ENCODE data around the gene EMID1.

EMID1 gene

DNA sequence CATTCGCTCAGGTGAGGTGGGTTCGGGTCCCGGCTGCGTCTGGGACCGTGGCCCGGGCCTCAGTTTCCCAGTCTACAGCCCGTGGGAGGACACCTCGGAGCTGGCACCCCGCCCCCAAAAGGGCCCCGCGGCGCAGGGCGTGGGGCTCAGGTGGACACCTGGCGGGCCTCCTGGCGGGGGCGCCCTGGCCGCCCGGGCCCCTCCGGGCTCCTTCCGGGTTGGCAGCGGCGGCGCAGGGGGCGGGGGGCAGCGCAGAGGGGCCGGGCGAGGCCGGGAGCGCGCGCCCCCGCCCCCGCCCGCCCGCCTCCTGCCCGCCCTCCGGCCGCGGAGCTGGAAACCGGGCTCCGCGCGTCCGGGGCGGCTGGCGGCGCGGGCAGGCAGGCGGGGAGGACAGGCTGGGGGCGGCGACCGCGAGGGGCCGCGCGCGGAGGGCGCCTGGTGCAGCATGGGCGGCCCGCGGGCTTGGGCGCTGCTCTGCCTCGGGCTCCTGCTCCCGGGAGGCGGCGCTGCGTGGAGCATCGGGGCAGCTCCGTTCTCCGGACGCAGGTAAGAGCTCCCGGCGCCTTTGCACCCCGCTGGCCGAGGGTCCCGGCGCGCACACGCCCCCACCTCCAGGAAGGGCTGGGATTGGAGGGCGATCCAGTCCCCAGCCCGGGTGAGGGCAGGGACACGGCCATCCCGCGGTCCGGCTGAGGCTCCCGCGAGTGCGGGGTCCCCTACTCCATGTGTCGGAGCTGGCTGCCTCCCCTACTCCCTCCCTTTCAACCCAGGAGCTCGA lies at the start of gene EMID1:
Gene EMID1, plus strand, starts transcription at position 303 of the 778 bp plus-strand sequence. Its CDS starts 143 bp downstream, at position 446.
- peak; percentile 59 for DNase-seq

DNA sequence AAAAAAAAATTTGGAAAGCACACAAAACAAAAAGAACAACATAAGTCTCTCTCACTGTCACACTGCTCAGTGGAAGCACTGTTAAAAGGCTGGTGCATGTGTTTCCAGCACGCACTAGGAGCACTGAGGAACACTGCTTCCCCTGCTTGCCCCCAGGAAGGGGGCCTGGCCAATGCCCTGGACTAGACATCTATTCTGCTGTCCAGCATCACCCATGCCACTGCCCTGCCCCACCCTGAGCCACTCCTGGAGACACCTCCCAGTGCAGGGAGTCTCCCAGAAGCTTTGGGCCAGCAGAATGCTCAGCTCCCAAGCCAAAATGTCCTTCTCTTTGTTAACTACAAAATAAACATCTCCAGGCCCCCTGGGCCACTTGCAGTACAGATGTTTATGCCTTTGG lies 49.7 kb upstream of the EMID1 start:
- no peak for DNase-seq

DNA sequence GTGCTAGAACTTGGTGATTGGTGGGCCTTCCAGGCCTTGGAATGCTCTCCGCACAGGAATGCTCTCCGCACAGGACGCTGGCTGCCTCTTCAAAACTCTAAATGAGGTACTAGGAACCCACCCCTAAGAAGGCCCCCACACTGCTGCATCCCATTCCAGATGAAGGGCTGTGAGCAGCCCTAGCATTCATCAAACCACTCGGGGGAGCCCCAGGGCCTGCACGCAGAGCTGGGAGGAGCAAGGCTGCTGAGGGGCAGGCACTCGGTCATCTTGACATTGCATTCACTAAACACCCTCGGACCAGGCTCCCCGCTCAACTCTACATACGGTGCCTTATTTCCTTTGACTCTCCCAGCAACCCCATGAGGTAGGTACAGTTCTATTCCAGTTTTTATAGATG lies 49.2 kb upstream of the EMID1 start:
- no peak for DNase-seq

DNA sequence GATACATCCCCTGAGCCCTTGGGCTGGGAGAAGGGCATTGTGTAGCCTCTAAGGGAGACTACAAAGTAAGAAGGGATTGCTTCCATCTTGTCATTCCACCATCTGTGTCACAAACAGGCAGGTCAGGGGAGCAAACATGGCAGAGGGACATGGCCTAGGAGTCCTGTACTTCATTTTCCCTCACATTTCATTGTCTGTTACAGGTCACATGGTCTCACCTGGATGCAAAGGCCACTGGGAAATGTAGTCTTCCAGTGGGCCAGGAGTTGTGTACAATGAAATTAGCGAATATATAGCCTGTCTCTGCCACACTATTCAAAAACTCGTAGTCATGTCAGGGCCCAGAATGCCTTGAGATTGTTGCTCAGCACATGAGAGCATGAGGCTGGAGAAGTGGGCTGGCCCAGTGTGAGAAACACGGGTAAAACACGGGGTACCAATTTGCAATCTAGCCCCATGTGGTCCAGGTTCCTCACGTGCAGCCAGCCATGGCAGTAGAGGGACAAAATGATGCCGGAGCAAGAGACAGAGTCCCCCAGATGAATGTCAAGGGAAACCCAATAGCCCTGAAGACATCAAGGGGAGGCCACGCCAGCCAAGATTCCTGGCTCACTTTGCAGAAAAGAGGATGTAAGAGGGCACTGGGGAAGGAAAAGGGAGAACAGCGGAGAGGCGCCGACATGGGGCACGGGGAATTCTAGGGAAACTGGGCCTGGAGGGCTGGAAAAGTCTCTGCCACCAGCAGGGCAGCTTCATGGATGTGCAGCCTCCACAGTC lies 47.7 kb upstream of the EMID1 start:
- DNase-seq = peak; percentile 8

DNA sequence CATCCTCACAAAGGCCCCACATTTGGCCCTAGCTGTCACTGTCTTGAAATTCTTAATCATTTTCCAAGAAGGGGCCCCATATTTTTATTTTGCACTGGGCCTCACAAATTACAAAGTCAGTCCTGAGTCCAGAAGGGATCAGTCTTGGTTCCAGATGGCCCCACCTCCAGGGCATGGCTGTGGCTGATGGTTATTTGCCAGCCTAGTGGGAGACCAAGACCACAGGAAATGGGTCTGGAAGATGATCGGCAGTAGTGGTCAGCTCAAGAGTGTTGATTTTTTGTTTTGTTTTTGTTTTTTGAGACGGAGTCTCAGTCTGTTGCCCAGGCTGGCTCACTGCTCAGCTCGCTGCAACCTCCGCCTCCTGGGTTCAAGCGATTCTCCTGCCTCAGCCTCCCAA lies 47.1 kb upstream of the EMID1 start:
- DNase-seq = no peak

DNA sequence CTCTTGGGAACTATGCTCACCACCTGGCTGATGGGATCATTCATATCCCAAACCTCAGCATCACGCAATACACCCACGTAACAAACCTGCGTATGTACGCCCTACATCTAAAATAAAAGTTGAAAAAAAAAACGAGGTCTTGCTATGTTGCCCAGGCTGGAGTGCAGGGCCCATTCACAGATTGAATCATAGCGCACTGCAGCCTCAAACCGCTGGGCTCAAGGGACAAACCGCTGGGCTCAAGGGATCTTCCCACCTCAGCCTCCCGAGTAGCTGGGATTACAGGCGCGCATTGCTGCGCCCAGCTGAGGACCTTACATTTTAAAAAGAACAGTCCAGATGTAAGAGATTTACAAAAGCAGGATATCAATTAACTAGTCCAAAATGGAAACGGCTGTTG lies 41.9 kb upstream of the EMID1 start:
- DNase-seq = no peak

DNA sequence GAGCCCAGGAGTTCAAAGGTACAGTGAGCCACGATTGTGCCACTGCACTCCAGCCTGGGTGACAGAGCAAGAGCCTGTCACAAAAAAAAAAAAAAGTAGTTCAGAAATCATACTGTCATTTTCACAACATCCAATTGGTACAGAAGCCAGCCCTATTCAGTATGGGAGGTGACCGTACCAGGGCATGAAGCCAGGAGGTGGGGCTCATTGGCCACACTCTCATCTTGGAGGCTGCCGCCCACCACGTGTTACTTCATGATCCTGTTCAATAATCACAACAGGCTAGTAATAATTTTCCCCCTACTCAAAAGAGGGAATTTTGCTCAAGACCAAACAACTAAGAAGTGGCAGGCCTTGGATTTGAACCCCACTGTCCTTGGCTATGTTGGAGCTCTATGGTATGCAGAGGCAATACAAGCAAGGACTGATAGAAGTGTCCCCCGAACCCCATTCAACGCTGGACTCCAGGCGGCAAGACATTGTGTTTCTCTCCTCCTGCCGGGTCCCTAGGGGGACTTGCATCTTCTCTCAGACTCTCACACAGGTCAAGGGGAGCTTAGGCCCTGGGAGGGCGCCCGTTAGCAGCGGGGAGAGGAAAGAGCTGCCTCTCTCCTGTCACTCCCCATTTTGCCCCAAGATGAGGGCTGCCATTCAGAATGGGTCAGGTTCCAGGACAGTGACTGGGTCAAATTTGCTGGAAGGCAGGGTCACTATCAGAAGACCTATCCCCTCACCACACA lies 40.2 kb upstream of the EMID1 start:
- no peak for DNase-seq

DNA sequence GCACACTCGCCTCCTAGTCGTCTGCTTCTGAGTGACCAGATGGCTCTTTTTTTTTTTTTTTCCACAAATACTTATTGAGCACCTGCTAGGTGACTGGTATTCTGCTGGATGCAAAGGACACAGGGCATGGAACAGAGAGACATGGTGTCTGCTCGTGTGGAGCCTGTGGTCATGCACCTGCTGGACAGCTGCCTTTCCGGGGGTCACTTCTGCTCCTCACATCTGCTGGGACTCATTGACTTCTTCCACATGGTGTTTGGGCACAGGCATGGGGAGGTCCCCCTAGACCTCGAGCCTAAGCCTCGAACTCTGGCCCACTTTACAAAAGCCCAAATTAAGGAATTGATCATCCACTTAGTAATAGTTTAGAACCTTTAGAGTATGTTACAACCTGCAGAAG lies 39.5 kb upstream of the EMID1 start:
- DNase-seq = no peak

DNA sequence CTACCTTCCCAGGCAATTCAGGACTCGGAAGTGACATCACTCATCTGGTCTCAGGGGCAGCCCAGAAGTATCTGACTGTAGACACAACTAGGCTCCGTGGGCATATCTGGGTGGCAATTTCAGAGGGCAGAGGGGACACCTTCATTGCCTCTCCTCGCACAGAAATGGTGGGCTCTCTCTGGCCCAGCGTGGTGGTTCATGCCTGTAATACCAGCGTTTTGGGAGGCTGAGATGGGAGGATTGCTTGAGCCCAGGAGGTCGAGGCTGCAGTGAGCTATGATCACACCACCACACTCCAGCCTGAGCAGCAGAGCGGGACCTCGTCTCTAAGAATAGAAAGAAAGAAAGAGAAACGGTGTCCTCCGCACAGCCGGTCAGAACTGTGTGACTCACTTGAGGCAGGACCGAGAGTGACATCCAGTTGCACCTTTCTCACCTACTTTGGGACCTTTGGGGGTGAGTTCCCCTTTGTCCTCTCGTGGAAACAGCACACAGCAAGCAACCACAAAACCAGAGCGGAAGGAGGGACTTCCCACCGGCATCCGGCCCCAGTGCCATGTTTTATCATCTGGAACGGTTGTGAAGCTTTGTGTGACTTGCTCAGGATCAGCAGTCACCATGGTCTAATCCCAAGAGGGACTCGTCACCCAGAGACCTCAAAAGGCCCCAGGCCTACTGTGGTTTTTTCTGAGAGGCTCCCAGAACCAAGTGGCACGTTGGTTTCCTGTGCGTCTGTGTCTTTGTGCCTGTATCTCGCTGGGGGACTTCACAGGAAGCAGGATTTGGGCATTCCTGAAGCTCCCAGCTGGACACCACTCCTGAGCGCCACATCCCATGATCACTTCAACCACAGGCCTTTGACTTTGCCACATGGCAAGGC lies 38.4 kb upstream of the EMID1 start:
- DNase-seq = no peak

DNA sequence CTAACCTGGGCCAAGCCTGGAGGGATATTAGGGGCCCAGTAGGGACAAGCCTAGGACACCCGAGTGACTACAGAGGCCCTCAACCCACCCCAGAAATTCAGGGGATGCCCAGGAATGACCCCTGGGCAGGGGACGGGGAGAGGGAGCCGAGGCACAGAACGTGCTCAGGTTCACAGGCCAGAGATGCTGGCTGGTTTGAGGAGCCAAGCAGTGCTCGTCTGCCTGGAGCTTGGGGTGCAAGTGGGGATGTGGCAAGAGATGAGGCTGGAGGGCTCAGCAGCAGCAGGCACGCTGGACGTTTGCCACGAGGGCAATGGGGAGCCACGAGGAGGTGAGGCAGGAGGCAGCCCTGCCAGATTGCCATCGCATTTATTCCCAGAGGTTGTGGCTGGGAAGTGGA lies 34.0 kb upstream of the EMID1 start:
- no peak for DNase-seq

DNA sequence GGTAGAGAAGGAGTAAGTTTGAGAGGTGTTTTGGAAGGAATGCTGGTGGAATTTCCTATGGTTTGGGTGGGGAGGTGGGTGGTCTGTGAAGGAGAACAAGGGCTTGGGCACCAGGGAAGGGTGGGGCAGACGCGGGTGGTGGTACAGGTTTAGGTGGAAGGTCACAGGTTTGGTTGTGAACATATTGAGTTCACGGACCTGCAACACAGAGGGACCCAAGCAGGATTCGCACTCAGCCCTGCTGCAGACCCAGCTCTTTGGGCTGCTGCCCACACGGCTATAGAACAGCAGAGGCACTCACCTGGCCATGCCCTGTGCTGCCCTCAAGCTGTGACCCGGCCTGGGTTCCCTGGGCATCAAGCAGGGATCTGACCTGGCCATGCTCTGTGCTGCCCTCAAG lies 33.5 kb upstream of the EMID1 start:
- DNase-seq = no peak

DNA sequence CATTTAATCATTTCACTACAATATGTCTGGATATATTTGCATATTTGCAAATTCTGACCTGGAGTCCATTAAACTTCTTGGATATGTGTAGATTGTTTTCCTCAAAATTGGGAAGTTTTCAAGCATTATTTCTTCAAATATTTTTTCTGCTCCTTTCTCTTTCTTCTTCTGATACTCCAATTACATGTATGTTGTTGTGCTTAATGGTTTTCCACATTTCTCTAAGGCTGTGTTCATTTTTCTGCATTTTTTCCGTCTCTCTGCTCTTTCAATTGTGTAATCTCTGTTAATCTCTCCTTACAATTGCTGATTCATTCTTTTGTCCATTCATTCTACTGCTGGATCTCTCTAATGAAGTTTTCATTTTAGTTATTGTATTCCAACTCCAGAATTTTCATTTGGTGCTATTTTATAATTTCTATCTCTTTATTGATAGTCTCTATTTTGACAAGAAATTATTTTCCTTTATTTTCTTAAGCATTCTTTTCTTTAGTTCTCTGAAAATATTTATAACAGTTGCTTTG lies 30.3 kb upstream of the EMID1 start:
- no peak for DNase-seq

DNA sequence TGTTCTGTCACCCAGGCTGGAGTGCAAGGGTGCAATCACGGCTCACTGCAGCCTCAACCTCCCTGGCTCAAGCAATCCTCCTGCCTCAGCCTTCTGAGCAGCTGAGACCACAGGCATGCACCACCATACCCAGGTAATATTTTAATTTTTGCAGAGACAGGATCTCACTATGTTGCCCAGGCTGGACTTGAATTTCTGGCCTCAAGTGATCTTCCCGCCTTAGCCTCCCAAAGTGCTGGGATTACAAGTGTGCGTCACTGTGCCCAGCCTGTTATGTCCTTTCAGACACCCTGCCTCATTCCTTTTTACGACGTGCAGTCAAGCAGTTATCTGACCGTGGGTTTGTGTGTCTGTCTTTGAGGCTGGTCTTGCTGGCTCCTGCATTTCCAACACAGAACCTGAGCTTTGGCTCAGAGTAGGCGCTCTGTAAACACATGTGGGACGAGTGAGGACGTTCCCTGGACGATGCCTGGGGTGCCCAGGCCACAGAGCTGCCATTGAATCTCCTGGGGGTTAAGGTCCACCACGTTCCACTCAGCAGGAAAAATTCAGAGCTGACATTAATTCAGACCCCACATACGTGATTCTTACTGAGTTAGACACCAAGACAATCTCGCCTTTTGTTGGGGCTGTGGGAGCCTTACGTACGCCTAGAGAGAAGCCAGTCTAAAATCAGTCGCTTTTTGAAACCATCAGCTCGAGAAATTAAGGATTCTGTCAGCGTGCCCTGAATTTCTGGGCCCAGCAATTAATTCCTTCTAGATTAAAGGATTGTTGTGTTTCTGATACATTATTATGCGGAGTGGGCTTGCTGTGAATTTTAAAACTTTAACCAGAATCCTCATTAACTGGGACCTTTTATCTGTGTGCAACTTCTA lies 21.5 kb upstream of the EMID1 start:
- no peak for DNase-seq

DNA sequence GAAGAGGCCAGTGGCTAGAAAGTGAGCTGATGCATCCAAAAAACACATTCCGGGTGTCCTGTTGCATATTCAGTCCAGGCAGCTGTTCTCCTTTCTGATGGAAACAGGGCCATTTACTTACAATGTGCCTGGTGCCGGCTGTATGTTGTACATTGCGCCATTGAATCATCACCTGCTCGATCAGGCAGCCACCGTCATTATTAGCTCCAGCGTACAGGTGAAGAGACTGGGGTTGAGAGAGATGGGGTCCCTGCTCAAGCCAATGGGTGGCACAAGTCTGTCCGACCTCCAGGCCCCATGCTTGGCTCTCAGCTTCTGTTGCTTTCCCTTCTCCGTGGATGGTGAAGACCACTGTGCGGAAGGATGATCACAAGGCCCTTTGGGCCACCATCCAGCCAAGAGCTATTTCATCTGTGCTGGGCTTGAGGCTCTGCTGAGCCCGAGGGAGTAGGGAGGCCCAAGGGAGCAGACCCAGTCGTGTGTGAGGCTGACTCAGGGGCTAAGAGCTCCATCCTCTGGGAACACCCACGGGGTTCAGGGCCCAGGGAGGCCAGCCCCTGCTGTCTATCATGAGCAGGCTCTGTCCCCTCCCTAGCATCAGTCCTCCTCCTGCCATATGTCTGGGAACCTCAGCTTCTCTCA lies 20.7 kb upstream of the EMID1 start:
- DNase-seq = no peak

DNA sequence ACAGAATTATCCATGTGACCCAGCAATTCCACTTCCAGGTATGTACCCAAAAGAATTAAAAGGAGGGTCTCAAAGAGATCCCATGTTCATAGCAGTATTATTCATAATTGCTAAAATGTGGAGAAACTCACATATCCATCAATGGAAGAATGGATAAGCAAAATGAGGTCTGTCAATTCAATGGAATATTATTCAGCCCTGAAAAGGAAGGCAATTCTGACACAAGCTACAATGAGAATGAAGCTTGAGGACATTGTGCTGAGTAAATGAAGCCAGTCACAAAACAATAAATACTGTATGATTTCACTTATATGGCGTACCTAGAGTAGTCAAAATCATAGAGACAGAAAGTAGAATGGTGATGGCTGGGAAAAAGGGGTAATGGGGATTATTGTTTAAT lies 19.4 kb upstream of the EMID1 start:
- no peak for DNase-seq

DNA sequence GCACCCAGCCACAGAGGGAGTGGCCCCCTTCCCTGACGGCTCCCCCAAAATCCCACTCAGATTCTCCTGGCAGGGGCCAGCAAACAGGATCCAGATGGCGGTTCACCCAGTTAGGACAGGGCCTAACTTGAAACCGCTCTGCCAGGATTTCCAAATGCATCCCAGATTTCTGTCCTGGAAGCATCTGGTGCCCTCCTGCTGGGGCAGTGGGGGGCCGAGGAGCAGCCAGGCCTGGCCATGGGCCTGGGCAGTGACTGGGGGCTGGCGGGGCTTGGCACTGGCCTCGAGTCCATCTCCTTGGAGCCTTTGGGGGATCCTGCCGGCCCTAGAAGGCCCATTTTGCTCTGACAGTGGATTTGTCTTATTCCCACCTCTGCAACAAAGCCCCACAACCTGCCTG lies 17.9 kb upstream of the EMID1 start:
- DNase-seq = no peak

DNA sequence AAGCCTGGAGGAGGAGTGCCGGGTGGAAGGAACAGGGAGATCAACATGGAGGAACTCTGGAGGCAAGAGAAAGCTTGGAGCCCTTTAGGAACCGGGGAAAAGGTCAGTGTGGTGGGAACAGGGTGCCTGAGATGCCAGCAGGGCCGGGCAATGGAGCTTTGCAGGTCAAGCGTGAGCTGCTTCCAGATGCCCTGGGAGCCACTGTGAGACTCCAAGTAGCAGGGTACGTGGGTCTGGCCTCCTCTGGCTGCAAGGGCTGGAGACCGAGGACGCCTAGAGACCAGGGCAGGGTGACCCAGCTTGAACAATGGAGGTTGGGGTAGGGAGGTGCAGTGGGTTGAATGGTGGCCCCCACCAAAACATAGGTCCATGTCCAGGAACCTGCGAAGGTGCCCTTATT lies 15.6 kb upstream of the EMID1 start:
- no peak for DNase-seq

DNA sequence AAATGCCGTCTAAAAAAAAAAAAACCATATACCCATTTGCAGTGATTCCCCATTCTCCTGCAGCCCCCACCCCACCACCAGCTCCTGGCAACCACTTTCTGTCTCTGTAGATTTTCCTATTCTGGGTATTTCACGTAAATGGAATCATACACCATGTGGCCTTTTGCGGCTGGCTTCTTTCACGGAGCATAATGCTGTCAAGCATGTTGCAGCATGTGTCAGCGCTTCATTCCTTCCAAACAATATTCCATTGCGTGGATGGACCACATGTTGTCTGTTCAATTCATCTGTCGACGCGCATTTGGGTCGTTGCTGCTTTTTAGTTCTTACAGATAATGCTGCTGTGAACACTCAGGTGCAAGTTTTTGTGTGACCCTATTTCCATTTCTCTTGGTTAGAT lies 14.8 kb upstream of the EMID1 start:
- DNase-seq = no peak

DNA sequence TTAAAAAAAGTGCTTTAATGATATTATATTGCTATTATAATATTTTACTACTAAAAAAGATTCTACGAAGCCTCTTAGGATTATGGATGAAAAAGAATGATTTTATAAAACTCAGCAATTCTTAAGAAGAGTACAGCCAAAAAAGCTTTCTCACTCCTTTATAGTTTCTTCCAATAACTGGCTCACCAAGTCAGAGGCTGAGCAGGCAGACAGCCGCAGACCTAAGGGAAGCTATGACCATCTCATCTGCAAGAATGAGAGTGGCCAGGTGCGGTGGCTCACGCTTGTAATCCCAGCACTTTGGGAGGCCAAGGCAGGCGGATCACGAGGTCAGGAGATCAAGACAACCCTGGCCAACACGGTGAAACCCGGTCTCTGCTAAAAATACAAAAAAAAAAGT lies 12.7 kb upstream of the EMID1 start:
- DNase-seq = no peak

DNA sequence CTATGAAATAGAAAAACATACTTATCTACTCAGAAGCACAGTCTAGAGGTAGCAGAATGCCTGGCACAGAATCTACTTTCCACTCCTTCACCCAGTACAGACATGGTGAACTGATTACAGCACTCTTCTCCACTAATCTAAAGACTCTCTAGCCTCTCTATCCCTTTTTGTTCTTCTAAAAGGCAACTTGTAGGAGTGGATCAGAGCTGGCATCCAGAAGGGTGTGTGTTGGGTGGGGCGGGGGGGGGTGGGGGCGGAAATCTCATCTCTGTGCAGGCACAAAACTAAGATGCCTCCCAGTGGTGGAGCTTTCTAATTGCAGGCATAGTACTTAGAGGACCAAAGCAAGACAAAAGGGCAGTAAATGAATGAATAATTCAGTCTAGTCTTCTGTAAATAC lies 11.5 kb upstream of the EMID1 start:
- peak; percentile 2 for DNase-seq

All from DMS53 (cell line).